Activated CD8-positive, alpha-beta memory T cell treated with anti-CD3 and anti-CD28 coated beads for 4 hours (primary cell): ENCODE data around the gene WAPL.

ENCODE experiments used
- DNase-seq, 2 donors: peaks; one replicate each; pipeline ENCODE4 v3.0.0-alpha.2; 2020; ENCODE audit warnings: low read depth in 2 of 2

Gene WAPL

GRCh38 chr10:86524225-86524962 lies 2.8 kb upstream of the WAPL start:
- DNase-seq = no peak

- DNase-seq = no peak
These were observed 1.8 kb upstream of the WAPL start for GRCh38 chr10:86523348-86523747.

GRCh38 chr10:86522510-86522855 lies 891 bp upstream of the WAPL start:
- no peak for DNase-seq

DNA sequence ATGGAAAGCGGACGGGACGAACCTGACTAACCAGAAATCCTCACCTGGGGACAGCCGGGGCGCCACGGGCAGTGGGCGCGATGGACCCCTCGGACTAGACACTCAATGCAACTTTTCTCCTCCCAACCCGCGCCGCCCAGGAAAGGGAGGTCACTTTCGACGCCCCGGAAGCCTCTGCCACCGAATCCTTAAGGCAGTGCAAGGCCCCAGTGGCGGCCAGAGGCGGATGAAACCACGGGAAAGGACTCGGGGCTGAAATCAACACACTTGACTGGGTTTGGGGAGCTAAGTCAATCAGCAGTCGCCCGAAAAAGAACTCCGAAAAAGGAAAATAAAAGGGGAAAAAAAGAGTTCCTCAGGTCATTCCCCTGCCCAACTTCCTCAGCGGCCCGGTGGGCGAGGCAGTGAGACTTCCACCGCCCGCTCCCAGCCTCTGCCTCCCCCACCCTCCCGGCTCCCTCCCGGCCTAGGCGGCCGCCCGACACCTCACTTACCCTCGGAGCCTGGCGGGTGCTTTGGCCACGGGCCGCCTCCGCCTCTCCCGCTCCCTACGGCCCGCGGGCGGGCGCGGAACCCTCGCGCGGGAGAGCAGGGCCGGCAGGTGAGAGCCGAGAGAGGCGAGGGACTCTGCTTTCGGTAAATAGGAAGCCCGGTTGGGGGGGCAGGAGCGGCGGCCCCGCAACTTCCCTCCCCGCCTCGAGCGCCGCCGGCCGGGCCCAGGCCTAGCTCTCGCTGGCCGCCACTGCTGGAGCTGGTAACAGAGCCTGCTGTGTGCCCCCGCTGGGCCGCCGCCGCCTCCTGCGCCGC lies 518 bp downstream of the WAPL start:
- no peak for DNase-seq

GRCh38 chr10:86518781-86519180 lies 2.8 kb downstream of the WAPL start:
- DNase-seq = no peak

DNA sequence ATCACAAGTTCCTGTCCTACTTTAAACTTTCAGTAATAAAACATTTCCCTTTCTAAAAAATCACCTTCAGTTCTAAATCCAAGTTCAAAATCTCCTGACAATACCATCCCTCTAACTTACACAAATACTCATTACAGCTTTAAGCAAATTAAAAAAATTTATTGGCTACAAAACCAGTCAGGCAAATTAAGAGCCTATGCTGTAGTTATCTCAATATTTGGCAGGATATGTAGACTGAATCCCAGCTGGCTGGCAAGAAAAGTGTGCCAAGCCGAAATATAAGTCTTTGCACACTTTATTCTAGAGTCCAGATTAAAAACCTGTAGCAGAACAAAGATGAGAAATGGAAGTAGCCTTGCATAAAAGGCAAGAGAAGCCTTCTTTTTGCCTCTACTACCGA lies 9.5 kb downstream of the WAPL start:
- no peak for DNase-seq

GRCh38 chr10:86511027-86511865 lies 10.3 kb downstream of the WAPL start:
- no peak for DNase-seq

DNA sequence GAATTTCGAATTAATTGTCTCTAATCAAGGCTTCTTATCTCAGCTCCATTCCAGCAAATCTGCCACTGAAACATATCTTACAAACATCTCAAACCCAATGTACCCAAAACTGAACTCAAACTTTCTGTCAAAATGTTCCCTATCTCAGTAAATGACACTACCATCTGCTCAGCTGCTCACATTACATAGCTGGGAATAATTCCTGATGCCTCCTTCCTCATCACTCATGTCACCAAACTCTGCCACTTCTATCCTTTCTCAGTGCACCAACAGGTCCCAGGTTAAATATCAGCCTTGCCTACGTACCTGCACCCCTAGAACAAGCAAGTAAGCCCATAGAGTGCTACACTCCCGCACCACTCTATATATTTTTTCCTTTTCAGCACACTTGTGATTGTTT lies 12.4 kb downstream of the WAPL start:
- DNase-seq = no peak

DNA sequence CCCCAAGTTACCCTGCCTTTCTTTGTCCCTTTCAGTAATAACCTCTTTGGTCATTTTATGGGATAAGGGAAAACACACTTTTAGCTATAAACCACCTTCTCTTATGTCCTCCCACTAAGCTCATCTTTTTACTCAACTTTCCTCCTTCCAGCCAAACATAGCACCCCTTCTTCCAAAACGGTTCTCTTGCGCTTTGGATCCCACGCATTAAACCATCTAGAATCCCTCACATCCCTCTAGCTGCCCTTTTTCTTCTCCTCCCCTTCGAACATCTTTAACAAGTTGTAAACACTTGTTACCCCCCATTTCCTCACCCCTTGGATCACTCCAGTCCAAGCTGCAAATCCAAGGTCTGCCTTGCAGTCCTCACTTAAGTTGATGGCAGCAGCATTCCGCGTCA lies 13.4 kb downstream of the WAPL start:
- no peak for DNase-seq

GRCh38 chr10:86506499-86506898 lies 15.1 kb downstream of the WAPL start:
- no peak for DNase-seq

DNA sequence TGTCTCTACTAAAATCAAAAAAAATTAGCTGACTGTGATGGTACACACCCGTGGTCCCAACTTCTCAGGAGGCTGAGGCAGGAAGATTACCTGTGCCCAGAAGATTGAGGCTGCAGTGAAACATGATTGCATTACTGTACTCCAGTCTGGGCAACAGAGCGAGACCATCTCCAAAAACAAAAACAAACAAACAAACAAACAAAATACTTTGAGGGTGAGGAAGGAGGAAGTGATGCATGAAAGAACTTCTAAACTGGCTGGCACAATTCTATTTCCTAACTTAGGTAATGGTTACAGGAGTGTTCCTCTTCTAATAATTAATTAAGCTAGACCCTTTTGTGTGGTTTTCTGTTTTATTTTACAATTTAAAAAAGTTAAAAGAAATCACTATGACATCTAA lies 15.5 kb downstream of the WAPL start:
- DNase-seq = no peak

- DNase-seq = no peak
These were observed 17.1 kb downstream of the WAPL start for GRCh38 chr10:86504510-86504909.

DNA sequence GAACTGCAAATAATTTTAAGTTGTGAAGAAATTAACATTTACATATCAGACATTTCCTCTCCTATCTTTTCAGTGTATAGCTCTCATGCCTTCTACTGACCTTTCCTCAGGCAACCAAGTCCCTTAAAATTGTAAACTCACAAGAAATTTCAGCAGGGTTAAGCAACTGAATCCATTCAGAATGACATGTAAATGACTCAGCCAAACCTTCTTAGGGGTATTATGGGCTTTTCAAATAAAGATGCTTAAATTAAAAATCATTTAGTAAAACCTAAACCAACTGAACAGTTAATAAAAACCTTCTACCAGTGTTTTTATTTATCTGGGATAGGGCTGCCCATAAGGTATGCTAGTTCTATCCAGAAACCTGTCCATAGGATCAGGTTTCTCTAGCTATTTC lies 20.7 kb downstream of the WAPL start:
- DNase-seq = no peak

DNA sequence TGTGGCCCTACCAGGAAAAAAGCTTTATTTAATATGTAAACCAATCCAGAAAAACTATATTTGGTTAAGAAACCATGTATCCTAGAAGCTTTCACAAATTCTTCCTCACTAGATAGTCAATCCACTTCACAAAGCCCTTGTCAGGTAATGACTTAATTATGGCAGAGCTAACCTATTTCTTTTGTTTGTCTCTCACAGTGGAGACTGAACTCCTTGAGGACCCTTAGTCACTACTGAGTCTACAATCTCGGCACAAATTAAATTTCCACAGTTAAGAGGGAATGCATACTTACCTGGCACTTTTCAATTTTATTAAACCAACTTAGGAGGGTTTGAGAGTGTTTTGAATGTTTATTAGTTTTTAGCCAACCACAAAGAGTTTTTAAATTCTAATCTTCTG lies 23.0 kb downstream of the WAPL start:
- DNase-seq = no peak

DNA sequence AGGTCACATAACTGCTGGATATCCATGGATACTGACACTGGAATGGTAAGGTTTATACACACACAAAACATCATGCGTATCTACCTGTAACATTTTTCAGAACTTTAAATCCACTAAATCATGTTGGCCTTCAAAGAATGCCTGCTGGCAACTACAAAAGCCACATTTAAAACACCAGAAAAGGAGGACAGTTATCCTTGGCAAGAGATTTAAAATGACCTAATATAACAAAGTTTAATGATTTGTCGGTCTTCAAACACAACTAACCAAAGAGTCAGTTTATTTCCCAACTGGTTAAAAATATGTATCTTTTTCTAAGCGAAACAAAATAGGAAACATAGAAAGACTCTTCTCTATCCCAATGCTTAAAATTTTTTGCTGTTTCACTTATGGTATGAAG lies 24.0 kb downstream of the WAPL start:
- no peak for DNase-seq

DNA sequence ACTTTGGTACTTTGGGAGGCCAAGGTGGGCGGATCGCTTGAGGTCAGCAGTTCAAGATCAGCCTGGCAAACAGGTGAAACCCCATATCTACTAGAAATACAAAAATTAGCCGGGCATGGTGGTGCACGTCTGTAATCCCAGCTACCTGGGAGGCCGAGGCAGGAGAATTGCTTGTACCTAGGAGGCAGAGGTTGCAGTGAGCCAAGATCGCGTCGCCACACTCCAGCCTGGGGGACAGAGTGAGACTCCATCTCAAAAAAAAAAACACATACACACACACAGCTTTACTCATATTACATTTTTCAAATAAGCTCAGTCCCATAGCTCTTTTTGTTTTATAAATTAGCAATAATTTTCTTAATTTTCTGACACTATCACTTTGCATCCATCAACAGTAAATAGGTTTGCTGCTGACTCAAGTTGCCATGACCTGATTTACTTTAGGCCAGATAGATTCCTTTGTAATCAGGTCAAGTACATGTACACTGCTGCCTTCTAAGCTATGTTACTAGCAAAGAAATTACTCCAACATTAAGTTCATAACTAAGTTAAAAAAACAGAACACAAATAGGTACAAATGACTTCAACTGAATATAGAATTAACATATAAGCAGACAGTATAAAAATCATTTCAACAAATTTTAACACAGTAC lies 31.5 kb downstream of the WAPL start:
- DNase-seq = no peak

- no peak for DNase-seq
These were observed 32.4 kb downstream of the WAPL start for GRCh38 chr10:86489071-86489810.

DNA sequence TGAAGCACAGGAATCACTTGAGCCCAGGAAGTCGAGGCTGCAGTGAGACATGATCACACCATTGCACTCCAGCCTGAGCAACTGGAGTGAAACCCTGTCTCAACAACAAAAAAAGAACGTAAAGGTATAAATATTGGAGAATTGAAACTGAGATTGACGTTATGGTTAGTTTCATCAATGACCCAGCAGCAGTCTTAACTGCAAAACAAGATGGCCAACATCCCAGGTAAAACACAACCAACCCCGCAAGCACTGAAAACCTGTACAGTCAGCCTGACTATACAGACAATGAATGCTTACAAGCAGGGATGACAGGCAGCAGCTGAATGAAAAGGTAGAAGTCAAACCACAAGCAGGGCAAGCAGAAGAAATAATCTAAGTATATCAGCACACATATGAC lies 34.7 kb downstream of the WAPL start:
- DNase-seq = no peak

- no peak for DNase-seq
These were observed 37.9 kb downstream of the WAPL start for GRCh38 chr10:86483664-86484063.

DNA sequence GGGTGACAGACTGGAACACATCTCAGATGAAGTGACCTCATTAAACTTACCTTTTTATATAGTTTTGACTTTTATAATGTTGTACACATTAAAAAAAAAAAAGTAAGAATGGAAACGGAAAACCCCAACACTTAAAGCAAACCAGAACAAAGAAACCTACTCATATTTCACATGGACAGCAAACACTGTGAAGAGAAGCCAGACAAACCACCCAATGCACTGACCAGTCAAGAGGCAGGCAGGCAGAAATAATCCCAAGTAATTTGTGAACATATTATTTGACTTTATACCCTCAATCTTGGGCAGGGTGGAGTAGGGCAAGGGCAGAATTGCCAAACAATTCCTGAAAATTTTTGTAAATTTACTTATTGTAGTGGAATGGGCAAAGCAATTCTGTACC lies 39.8 kb downstream of the WAPL start:
- DNase-seq = no peak

GRCh38 chr10:86480571-86480970 lies 41.0 kb downstream of the WAPL start:
- no peak for DNase-seq
